ENCODE results near the gene SDK1. TPM values are rescaled to one million over a fixed set of nuclear protein-coding genes. Genes with fewer than 3 reads are reported as not detected.

SDK1 gene
- total and polyA plus RNA-seq, 4 donors = 0.12 to 0.47 (median 0.36) TPM

GRCh38 chr7:3955026-3955425, 654.0 kb downstream of the SDK1 start (continued):
- no peak for TF ChIP-seq MAX (IDR thresholded peaks at IDR 0.05)
- TF ChIP-seq TAF1 (conservative IDR thresholded peaks at IDR 0.05) = no peak
- TF ChIP-seq EGR1 (IDR thresholded peaks at IDR 0.05; ENCODE audit: low read depth in 2 of 2) = no peak
- TF ChIP-seq CTCF (IDR thresholded peaks at IDR 0.05; ENCODE audit: low read depth, low read length, missing input control) = no peak

GRCh38 chr7:3955751-3956696, 655.0 kb downstream of the SDK1 start:
- Histone ChIP-seq H3K9ac (ENCODE audit: low read depth in 1 of 2, low read length in 2 of 2) (no peak overlapping the region), H3K4me3 (ENCODE audit: low read depth in 1 of 3, low read length in 3 of 3) (no peak overlapping the region), H3K9me3 (ENCODE audit: control insufficient read depth in 4 of 4, low read length in 3 of 4) (peaks cover 0 to 2% (median under 1%) of the 10 kb centered on the region in 4 donors), H3K4me1 (ENCODE audit: control insufficient read depth in 4 of 4, insufficient read depth in 4 of 4, low read length in 3 of 4) (no peaks in the 10 kb centered on the region), H3K36me3 (ENCODE audit: control insufficient read depth in 4 of 4, insufficient read depth in 3 of 4, low read depth in 1 of 4, low read length in 3 of 4) (no peaks in the 10 kb centered on the region), H3K27me3 (ENCODE audit: control insufficient read depth in 4 of 4, insufficient read depth in 4 of 4, low read length in 3 of 4) (no peaks in the 10 kb centered on the region), H3K27ac (ENCODE audit: low read depth in 1 of 2, low read length in 2 of 2) (no peak overlapping the region)
- no peak for TF ChIP-seq ZBTB33 (IDR thresholded peaks at IDR 0.05)
- TF ChIP-seq CTCF (IDR thresholded peaks at IDR 0.05; ENCODE audit: low read depth, low read length, missing input control) = no peak
- no peak for TF ChIP-seq YY1 (IDR thresholded peaks at IDR 0.05)
- no peak for TF ChIP-seq EGR1 (IDR thresholded peaks at IDR 0.05; ENCODE audit: low read depth in 2 of 2)
- TF ChIP-seq HNF4A (conservative IDR thresholded peaks at IDR 0.05) = no peak
- TF ChIP-seq RAD21 (IDR thresholded peaks at IDR 0.05) = no peak
- no peak for TF ChIP-seq SP1 (IDR thresholded peaks at IDR 0.05)
- TF ChIP-seq REST (IDR thresholded peaks at IDR 0.05) = no peak
- no peak for TF ChIP-seq HNF4G (IDR thresholded peaks at IDR 0.05)
- no peak for TF ChIP-seq GABPA (IDR thresholded peaks at IDR 0.05 in 1 of 2, conservative IDR thresholded peaks at IDR 0.05 in 1 of 2)
- no peak for TF ChIP-seq RXRA (IDR thresholded peaks at IDR 0.05)
- TF ChIP-seq MAX (IDR thresholded peaks at IDR 0.05) = no peak
- TF ChIP-seq TAF1 (conservative IDR thresholded peaks at IDR 0.05) = no peak
- TF ChIP-seq ATF3 (IDR thresholded peaks at IDR 0.05) = no peak
- TF ChIP-seq NR2F2 (IDR thresholded peaks at IDR 0.05) = no peak
- 83% methylated on average over 14 of the region's 14 CpGs for WGBS
- DNase-seq (ENCODE audit: low spot score) = no peak

All from liver (tissue), 9 donors.